H9 (cell line): Measurements from ENCODE around the gene PAQR4. TPM values are rescaled to one million over a fixed set of nuclear protein-coding genes. Genes with fewer than 3 reads are reported as not detected.

ENCODE experiments used
- DNase-seq: peaks from one replicate; pipeline ENCODE4 v3.0.0-alpha.2; 2017
- H2AFZ ChIP-seq: one replicate; pipeline ENCODE4 v1.6.1; 2013; ENCODE audit warnings: mild to moderate bottlenecking, low read length, control low read depth, moderate library complexity
- H2AK5ac ChIP-seq: 2 replicates; pipeline ENCODE4 v1.6.1; 2013; ENCODE audit warnings: low read length, control low read depth, mixed read lengths; ENCODE audit not compliant: insufficient read length
- H2BK120ac ChIP-seq: one replicate; pipeline ENCODE4 v1.6.1; 2013; ENCODE audit warnings: low read depth, mild to moderate bottlenecking, low read length, control low read depth, inconsistent platforms; ENCODE audit not compliant: poor library complexity, severe bottlenecking
- H2BK12ac ChIP-seq: 2 replicates; pipeline ENCODE4 v1.6.1; 2013; ENCODE audit warnings: low read length, control low read depth, mixed read lengths, low read depth; ENCODE audit not compliant: insufficient read length
- H2BK15ac ChIP-seq: 2 replicates; pipeline ENCODE4 v1.6.1; 2013; ENCODE audit warnings: low read depth, low read length, control low read depth
- H2BK20ac ChIP-seq: one replicate; pipeline ENCODE4 v1.6.1; 2013; ENCODE audit warnings: low read depth, mild to moderate bottlenecking, low read length, control low read depth, inconsistent platforms; ENCODE audit not compliant: poor library complexity, severe bottlenecking
- H2BK5ac ChIP-seq: 2 replicates; pipeline ENCODE4 v1.6.1; 2013; ENCODE audit warnings: low read length, control low read depth, mixed read lengths; ENCODE audit not compliant: insufficient read length
- H3K14ac ChIP-seq: 2 replicates; pipeline ENCODE4 v1.6.1; 2013; ENCODE audit warnings: low read length, control low read depth; ENCODE audit not compliant: insufficient read depth
- H3K18ac ChIP-seq: 2 replicates; pipeline ENCODE4 v1.6.1; 2013; ENCODE audit warnings: low read depth, mild to moderate bottlenecking, mixed read lengths, low read length, control low read depth; ENCODE audit not compliant: insufficient read length
- H3K23ac ChIP-seq: 2 replicates; pipeline ENCODE4 v1.6.1; 2013; ENCODE audit warnings: low read length, control low read depth, mixed read lengths, low read depth; ENCODE audit not compliant: insufficient read length
- H3K23me2 ChIP-seq: 2 replicates; pipeline ENCODE4 v1.6.1; 2013; ENCODE audit warnings: low read depth, mild to moderate bottlenecking, mixed read lengths, low read length, control low read depth; ENCODE audit not compliant: insufficient read length, poor library complexity, severe bottlenecking
- H3K27ac ChIP-seq: 2 replicates; pipeline ENCODE4 v1.5.1; 2013; ENCODE audit warnings: low read length, control low read depth, mixed read lengths, low read depth; ENCODE audit not compliant: insufficient read length
- H3K27me3 ChIP-seq: 2 replicates; pipeline ENCODE4 v1.6.1; 2013; ENCODE audit warnings: low read length, control low read depth, inconsistent platforms; ENCODE audit not compliant: insufficient read depth
- H3K4ac ChIP-seq: 2 replicates; pipeline ENCODE4 v1.6.1; 2013; ENCODE audit warnings: low read depth, mild to moderate bottlenecking, control low read depth, inconsistent platforms, low read length, moderate library complexity
- H3K4me1 ChIP-seq: 2 replicates; pipeline ENCODE4 v1.6.1; 2013; ENCODE audit warnings: low read length, control low read depth, inconsistent platforms; ENCODE audit not compliant: insufficient read depth
- H3K4me2 ChIP-seq: 2 replicates; pipeline ENCODE4 v1.6.1; 2013; ENCODE audit warnings: low read length, control low read depth, mixed read lengths; ENCODE audit not compliant: insufficient read length, insufficient read depth
- H3K56ac ChIP-seq: 2 replicates; pipeline ENCODE4 v1.6.1; 2013; ENCODE audit warnings: low read depth, mild to moderate bottlenecking, mixed read lengths, low read length, control low read depth; ENCODE audit not compliant: insufficient read length
- H3K79me1 ChIP-seq: 2 replicates; pipeline ENCODE4 v1.6.1; 2013; ENCODE audit warnings: low read depth, mild to moderate bottlenecking, moderate library complexity, low read length, control low read depth, inconsistent platforms; ENCODE audit not compliant: insufficient read depth, poor library complexity, severe bottlenecking
- H3K79me2 ChIP-seq: 2 replicates; pipeline ENCODE4 v1.6.1; 2013; ENCODE audit warnings: low read length, control low read depth, inconsistent platforms; ENCODE audit not compliant: insufficient read depth
- H3K9ac ChIP-seq: 2 replicates; pipeline ENCODE4 v1.6.1; 2013; ENCODE audit warnings: low read length, control low read depth, mixed read lengths; ENCODE audit not compliant: insufficient read length; ENCODE audit errors: extremely low read depth
- H3K9me3 ChIP-seq: one replicate; pipeline ENCODE4 v1.6.1; 2013; ENCODE audit warnings: low read depth, low read length, inconsistent platforms; ENCODE audit not compliant: control insufficient read depth
- H3T11ph ChIP-seq: one replicate; pipeline ENCODE4 v1.6.1; 2013; ENCODE audit warnings: mild to moderate bottlenecking, low read length, control low read depth, inconsistent platforms
- H4K20me1 ChIP-seq: one replicate; pipeline ENCODE4 v1.6.1; 2013; ENCODE audit not compliant: control insufficient read depth, insufficient read length, insufficient read depth
- H4K5ac ChIP-seq: 2 replicates; pipeline ENCODE4 v1.6.1; 2013; ENCODE audit warnings: low read depth, mild to moderate bottlenecking, mixed read lengths, low read length, control low read depth; ENCODE audit not compliant: insufficient read length
- H4K8ac ChIP-seq: replicated peaks from 2 replicates; pipeline ENCODE4 v1.6.1; 2013; ENCODE audit warnings: low read length, control low read depth, mixed read lengths, low read depth; ENCODE audit not compliant: insufficient read length
- H4K91ac ChIP-seq: 2 replicates; pipeline ENCODE4 v1.6.1; 2013; ENCODE audit warnings: low read depth, mild to moderate bottlenecking, moderate library complexity, mixed read lengths, low read length, control low read depth; ENCODE audit not compliant: insufficient read length
- H3K27ac Mint-ChIP-seq, 3 experiments: 2 replicates in 2 of 3; 3 replicates in 1 of 3; pipeline ENCODE4 v1.8.0; 2020 to 2021; ENCODE audit warnings: mixed read lengths in 3 of 3, mild to moderate bottlenecking in 1 of 3, moderate library complexity in 1 of 3
- H3K27me3 Mint-ChIP-seq: 2 replicates; pipeline ENCODE4 v1.8.0; 2021; ENCODE audit warnings: low read depth, mild to moderate bottlenecking, moderate library complexity, mixed read lengths
- H3K36me3 Mint-ChIP-seq, 3 experiments: 2 replicates in 2 of 3; 3 replicates in 1 of 3; pipeline ENCODE4 v1.8.0; 2020 to 2021; ENCODE audit warnings: low read depth in 3 of 3, mixed read lengths in 3 of 3; ENCODE audit not compliant: insufficient read depth in 1 of 3
- H3K4me1 Mint-ChIP-seq, 2 experiments: 2 replicates each; pipeline ENCODE4 v1.8.0; 2020; ENCODE audit warnings: mixed read lengths in 2 of 2
- H3K4me3 Mint-ChIP-seq, 2 experiments: 2 replicates in 1 of 2; 3 replicates in 1 of 2; pipeline ENCODE4 v1.8.0; 2020 to 2021; ENCODE audit warnings: mild to moderate bottlenecking in 2 of 2, mixed read lengths in 2 of 2, moderate library complexity in 1 of 2
- H3K9me3 Mint-ChIP-seq, 2 experiments: 2 replicates in 1 of 2; 3 replicates in 1 of 2; pipeline ENCODE4 v1.8.0; 2020; ENCODE audit warnings: mild to moderate bottlenecking in 2 of 2, mixed read lengths in 2 of 2, moderate library complexity in 1 of 2
- CTCF ChIP-seq: fragments of 200-600 bp; sonication (generic); conservative IDR thresholded peaks from 3 replicates; pipeline ENCODE4 v1.8.0; 2021; ENCODE audit warnings: antibody characterized with exemption, mild to moderate bottlenecking
- WGBS: extraction: QIAGEN DNeasy Blood & Tissue Kit; methylation state at CpG from one replicate; pipeline ENCODE4 v1.1.7; 2013; ENCODE audit warnings: missing lambda C conversion rate, low lambda C conversion rate, mixed read lengths; ENCODE audit not compliant: insufficient read length; ENCODE audit errors: extremely low coverage; 5-methylcytosine and 5-hydroxymethylcytosine counted together
- total RNA-seq: library from RNA; stranded (reverse); gene quantifications from 2 replicates; pipeline ENCODE4 v1.2.1, GENCODE V29; 2021

The PAQR4 gene
- total RNA-seq, 1 experiment from 2014 or later, result 32.1 TPM

GRCh38 chr16:2936436-2937011 lies 32.6 kb upstream of the PAQR4 start:
- Histone ChIP-seq H4K5ac (no peak overlapping the region), H3K23me2 (no peaks in the 10 kb centered on the region), H3K56ac (no peak overlapping the region), H3K79me1 (no peaks in the 10 kb centered on the region), H4K20me1 (no peaks in the 10 kb centered on the region), H2BK20ac (no peak overlapping the region), H2BK12ac (no peak overlapping the region), H3K79me2 (no peaks in the 10 kb centered on the region), H3K18ac (no peak overlapping the region), H3K14ac (no peak overlapping the region), H3K27me3 (no peaks in the 10 kb centered on the region), H3K9ac (no peak overlapping the region), H2BK15ac (no peak overlapping the region), H4K8ac (no peak overlapping the region), H3K9me3 (no peaks in the 10 kb centered on the region), H2AFZ (no peak overlapping the region), H3K4ac (no peak overlapping the region), H4K91ac (no peak overlapping the region), H3K23ac (no peak overlapping the region), H2BK120ac (no peak overlapping the region), H3K4me2 (no peak overlapping the region), H2BK5ac (no peak overlapping the region), H3K27ac (no peak overlapping the region), H3K4me1 (no peaks in the 10 kb centered on the region), H3T11ph (no peak overlapping the region), H2AK5ac (no peak overlapping the region)
- Mint-ChIP-seq H3K27ac (no peak overlapping the region), H3K36me3 (peaks cover 10 to 26% (median 23%) of the 10 kb centered on the region in 3 experiments), H3K9me3 (no peaks in the 10 kb centered on the region), H3K4me3 (no peak overlapping the region), H3K27me3 (no peaks in the 10 kb centered on the region), H3K4me1 (no peaks in the 10 kb centered on the region)
- no peak for TF ChIP-seq CTCF
- WGBS, result no CpG with 5 or more reads among the region's 22 CpGs
- no peak for DNase-seq
